ENCODE measurements around the gene ROS1.
"Not testable (repeated sequence)": the region's sequence is repeated elsewhere in the genome, so short reads cannot be mapped to it uniquely, and the experiment has no call there.

Gene ROS1

DNA sequence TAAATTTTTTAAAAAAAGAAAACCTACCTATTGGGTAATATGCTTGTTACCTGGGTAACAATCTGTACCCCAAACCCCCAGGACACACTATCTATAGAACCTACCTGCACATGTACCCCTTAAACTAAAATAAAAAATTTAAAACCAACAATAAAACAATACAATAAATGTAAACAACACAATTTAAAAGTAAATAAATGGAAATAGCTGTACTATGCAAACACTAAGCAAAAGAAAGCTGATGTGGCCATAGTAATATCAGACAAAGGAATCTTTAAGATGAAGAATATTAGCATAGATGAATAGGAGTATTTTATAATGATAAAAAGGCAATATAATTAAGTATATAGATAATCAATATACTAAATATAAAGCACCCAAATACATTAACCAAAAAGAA is 50.3 kb downstream of the ROS1 start:
- DNase-seq = no peak

DNA sequence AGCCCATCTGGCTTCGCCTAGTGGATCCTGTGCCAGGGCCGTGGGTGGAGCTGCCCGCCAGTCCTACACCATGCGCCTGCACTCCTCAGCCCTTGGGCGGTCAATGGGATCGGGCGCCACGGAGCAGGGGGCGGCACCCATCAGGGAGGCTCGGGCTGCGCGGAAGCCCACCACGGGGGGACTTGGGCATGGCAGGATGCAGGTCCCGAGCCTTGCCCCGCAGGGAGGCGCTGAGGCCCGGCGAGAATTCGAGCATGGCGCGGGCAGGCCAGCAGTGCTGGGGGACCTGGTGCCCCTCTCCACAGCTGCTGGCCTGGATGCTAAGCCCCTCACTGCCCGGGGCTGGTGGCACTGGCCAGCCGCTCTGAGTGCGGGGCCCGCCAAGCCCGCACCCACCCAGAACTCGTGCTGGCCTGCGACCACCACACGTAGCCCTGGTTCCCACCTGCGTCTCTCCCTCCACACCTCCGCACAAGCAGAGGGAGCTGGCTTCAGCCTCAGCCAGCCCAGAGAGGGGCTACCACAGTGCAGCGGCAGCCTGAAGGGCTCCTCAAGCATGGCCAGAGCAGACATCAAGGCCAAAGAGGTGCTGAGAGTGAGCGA is 52.4 kb downstream of the ROS1 start:
- no peak for DNase-seq

DNA sequence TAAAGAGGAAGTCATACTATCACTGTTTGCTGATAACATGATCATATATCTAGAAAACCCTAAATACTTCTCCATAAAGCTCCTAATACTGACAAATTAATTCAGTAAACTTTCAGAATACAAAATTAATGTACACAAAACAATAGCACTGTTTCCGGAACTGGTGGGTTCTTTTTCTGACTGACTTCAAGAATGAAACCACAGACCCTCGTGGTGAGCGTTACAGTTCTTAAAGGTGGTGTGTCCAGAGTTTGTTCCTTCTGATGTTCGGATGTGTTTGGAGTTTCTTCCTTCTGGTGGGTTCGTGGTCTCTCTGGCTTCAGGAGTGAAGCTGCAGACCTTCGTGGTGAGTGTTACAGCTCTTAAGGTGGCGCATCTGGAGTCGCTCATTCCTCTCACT is 53.5 kb downstream of the ROS1 start:
- DNase-seq = not testable (repeated sequence)

DNA sequence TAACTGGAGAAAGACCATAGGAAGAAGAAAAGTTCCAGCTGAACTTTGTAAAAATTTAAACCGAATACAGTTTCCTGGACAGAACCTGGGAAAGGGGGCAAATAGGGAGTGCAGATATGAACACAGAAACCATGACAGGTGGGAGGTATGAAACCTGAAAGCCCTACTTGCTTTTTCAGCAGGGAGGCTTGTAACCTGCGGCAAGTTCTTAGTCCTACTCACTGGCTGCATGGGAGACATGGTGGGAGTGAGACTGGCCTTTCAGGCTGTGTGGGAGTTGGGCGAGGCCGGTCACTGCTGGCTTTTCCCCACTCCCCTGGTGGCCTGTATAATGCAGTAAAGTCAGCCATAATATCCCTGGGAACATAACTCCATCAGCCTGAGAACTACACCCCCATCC is 54.2 kb downstream of the ROS1 start:
- no peak for DNase-seq

DNA sequence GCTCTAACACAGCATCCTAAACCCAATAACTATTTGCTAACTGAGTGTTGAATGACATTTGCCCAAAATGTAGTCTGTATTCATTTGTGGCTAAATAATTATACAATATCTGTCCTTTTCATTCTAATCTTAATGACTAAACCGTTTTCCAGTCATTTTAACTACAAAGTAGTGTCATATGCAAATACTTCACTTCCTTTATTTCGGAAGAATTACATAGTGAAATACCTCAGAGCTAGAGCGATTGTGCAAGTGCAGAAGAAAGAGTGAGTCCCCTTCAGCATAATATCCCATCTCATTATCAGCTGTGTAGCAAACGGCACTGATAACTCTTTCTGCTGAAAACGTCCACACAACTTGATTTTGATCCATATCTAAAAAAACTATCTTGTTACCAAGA is 66.2 kb downstream of the ROS1 start:
- peak; percentile 57 for DNase-seq

DNA sequence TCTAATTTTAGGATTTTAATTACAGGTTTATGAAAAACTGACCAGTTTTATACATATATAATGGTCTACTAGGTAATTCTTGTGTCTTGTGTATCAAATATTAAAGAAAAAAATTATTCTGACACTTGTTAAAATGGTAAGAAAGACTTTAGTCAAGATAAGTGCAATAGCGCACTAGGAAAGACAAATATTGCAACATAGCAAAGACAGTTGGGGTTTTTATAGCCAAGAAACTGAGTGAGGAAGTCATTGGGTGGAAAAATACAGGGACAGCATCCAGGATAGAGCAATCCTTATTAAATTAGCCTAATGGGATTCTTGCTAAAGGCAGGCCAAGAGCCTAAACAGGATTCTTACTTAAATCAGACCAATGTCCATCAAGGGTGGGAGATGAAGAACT is 71.1 kb downstream of the ROS1 start:
- DNase-seq = no peak

DNA sequence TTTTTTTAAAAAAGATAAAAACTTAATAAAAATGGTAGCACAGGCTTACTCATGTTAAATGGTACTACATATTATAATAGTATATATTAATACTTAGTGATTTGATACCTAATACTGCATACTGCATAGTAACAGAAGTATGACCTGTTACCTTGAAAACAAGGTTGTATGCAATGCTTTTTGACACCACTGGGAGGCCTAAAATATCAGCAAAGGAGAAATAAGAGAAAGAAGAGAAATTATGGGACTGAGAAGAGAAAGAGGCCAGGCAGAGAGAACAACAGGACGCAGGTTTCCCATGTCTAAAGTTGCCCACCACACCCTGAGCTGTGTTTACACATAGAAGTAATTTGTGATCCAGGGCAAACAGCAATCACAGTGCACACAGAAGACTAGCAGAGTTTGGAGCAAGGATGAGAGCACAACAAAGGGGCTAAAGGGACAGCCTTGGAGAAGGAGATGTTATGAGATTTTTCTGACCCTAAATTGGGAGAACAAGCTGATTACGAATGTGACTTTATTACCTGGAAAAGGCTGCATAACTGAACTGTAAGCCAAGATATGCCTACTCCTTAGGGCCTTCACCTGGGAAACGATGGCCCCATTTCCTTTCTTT is 73.2 kb downstream of the ROS1 start:
- DNase-seq = no peak

DNA sequence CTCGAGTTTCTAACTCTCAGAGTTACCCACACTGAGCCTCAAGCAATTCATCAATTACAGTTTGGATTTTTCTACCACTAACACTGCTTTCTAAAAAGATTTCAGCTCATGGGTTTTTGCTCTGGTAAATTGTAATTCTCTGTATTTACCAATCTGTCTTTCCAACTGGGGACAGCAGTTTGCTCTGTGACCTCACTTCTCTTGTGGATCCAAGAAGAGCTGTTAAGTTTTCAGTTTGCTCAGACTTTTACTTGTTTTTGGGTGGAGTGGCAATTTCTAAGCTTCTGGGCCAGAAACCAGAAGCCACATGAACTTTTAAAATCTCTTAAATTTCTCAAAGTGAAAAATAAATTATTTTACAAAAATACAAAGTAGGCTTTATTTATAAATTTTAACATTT is 74.2 kb downstream of the ROS1 start:
- no peak for DNase-seq

DNA sequence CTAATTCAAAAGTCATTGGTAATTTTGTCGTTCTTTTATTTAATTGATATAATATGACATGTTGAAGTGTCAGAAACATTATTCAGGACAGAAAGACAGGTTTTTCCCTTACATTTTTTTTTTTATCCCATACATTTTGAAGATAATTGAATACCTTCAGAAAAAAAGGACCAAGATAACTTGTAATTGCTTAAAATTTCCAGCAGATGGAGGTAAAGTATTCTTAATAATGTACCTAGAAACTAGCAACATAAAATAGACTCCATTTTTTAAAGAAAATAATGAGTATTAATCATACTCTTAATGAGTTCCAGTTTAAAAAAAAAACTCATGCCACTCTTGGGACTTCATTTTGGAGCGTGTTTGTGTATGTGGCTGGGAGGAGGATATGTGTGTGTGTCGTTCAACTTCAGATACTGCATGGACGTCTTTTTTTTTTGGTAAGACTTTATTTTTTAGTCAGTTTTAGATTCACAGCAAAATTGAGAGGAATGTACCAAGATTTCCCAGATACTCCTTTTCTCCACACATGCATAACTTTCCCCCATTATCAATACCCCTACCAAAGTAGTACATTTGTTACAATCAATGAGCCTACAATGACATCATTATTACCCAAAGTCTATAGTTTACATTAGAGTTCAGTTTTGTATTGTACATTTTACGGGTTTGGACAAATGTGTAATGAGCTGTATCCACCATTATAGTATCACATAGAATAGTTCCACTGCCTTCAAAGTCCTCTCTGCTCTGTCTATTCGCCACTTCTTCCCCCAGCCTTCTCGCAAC is 79.4 kb downstream of the ROS1 start:
- DNase-seq = peak; percentile 37

DNA sequence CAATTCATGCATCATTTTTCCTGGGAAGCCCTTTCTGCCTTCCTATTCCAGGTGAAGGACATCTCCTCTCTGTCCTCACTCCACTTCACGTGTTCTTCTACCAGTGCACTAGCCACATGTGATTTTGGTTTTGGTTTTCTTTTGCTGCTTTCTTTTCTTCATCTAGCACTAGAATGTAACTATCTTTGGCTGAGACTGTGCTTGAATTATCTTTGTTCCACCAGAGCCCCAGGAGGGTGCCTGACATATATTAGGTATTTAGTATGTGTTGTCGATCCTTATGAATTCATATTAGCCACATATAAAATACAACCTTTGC is 80.5 kb downstream of the ROS1 start:
- DNase-seq = no peak

DNA sequence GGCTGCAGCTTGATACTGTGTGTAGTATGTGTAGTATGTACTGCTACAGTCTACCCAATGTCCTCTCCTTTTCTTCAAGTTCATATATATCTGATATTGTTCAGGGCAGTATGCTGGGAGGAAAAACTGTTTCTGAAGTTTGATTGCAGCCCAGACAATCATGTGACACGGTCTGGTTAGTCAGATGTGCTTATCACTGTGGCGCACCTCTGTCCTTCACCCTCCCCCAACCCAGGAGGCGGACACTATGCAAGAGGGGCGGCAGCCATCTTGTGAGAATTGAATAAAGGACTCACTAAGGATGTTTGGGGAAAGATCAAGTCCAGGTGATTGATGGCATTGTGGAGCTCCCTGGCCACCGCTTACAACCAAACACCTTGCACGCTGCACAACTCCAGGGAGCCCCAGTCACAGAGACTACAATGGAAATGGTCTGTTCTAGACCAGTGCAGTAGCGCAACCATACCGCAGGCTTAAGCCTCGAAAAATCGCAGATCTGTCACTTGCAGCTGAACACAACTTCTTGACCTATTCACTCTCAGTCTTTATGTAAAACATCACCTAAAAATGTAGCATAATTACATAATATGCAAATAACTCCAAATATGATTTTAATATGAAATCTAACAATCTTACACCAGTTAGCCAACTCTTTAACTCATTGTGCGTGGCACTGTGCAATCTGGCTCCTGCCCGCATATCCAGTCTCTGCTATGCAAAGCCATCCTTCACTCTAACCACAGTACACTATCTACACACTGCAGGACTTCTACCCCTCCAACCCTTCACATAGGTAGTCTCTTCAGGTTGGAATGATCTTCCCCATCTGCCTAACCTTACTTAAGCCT is 81.1 kb downstream of the ROS1 start:
- no peak for DNase-seq

DNA sequence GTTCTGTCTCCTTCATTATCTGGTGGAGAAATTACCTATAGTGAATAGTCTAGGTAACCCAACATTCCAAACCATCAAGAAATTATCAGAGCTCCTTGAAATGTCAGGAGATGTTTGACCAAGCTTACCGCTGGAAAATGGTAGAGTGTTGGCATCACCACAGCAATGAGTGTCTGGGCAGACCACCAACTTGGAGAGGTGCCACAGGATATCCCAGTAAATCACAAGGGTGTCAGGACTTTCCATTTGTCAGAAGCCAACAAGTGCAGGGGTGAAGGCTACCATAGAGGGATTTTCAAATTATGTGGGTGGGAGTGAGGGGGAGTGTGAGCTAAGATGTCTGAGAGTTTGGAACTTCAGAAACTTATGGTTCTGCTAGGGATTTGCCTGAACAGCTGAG is 87.2 kb downstream of the ROS1 start:
- no peak for DNase-seq

DNA sequence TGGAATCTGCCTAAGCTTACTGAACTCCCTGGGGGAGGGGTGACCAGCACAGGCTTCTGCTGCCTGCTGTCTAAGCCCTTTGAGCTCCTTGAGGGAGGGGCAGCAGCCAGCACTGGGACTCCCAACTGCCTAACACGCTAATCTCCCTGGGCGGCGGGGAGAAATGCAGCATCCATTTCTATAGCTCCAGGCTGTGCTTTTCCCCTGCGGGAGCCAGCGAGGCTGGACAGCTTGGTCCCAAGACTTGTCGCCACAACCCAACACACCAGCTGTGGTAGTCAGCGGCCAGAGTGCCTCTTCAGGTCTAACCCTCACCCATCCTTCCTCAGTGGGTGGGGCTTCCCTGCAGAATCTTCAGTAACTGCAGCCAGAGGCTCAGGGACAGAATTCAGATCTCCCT is 95.8 kb downstream of the ROS1 start:
- DNase-seq = no peak

DNA sequence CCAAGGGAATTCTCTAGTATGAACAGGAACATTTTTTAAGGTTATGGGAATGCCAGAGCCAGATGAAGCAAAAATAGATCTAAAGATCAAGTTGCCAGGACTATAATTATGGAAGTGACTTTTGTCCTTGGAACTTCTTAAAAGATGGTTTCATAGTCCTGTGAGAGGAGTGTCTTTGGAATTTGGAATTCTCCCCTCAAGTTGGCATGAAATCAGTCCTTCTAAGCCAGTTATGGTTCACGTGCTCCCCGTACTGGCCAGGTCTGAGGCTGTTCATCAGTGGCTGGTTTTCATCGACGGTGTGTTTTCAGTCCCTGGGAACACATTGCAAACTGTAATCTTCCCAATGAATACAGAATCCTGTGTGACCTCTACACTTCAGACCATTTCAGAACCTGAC is 97.2 kb downstream of the ROS1 start:
- no peak for DNase-seq

DNA sequence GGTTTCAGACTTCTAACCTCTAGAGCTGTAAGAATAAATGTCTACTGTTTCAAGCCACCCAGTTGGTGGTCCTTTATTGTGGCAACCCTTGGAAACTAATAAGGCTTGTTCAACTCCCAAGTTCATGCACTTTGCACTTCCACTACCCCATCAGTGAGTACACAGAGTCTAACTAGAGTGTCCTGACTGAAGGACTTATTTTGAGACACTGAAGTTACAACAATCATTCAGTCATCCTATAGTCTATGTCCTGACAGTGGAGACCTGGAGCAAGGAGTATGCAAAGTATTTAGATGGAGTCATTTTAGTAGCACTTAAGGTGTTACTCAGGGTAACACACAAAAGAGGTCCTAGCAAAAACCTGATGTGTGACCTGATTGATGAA is 97.7 kb downstream of the ROS1 start:
- no peak for DNase-seq

DNA sequence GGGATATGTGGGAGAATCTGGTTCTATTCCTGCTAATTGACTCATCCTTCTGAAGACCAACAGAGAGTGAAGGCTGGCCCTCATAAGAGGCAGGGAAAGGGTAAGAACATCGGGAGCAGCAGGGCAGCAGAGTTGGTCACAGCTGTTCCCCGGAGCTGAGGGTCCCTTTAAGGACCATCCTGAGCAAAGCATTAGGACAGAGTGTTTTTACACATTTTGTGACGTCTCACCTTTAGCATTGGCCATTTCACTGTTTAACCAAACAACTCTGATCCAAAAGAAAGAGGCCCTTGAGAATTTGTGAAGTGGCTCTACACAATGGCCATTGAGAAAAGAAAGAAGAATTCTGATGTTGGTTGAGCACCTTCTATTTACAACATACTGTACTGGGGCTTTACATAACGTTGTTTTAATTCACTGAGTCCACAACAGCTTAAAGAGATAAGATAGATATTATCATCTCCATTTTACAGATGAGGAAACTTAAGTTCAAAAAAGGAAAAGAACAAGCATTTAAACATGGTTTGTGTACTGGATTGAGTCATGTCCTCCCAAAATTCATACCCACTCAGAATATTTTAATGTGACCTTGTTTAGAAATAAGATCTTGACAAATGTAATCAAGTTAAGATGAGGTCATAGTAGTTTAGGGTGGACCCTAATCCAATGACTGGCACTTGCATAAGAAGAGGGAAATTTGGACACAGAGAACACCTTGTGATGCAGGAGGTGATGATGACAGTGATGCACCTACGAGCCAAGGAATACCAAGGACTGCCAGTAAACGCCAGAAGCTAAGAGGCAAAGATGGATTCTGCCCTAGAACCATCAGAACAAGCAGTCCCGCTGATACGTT is 98.4 kb downstream of the ROS1 start:
- DNase-seq = no peak

DNA sequence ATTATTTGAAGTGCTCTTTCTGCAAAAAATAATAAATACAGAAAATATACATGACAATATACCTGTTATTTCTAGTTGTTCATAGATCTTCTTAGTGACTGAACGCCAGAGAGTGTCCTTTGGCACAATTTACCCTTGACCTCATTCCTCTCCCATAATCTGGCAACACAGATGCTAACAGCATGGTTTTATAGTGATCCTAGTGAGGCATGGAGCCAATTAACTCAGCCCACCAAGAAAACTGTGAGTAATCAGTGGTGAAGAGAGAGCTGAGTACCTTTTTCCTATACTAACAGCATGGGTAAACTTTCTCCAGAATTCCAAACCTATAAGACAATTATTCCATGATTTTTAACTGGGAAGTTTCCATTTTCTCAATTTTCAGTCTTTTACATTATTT is 99.3 kb downstream of the ROS1 start:
- no peak for DNase-seq

DNA sequence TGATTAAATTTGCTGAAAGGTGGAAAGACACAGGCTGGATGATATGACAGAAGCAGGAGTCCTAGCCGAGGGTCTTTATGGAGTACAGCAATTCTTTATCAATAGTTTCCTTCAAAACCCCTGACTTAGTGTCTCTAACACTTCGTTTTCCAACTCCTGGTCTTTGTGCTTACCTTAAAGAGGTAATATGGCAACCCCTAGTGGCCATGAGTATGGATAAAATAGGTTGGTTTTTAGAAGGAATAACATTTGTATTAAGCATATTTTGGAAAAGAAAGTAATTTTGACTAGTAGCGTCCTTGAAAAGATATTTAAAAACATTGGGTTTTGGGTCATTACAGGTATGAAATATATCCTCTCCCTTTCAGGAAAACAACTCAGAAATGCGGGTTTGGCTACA is 108.5 kb downstream of the ROS1 start:
- no peak for DNase-seq

DNA sequence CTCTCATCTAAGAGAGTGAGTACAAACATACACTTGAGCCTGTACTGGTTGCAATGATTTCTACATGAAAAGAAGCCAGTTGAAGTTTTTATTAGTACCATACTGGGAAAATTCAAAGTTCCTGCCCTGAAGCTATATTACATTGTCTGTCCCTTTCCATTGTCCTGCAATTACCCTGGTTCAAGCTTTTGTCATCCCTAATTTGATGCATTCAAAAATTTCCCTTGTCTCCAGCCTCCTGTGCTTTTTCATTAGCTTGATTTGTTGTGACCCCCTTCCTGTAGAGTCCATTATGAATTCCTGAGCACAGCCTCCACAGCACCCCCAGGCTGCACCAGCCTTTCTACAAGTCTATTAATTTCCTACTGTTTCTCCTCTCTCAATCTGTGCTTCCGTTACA is 114.0 kb downstream of the ROS1 start:
- DNase-seq = no peak

DNA sequence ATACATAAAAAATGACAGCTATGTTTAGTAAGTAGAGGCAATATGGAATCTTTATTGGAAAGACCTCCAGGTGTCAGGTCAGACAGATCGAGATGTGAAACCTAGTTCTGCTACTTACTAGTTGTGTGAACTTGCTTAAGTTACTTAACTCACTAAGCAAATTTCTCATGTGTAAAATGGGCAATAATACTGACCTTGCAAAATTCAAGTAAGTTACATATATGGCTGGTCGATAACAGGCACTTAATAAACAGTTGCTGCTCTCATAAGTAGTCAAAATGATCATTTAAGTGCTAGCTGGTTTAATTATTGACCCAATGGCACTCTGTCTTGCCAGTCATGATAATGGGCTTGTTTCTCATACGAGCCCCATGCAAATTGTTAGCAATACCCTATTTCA is 114.4 kb downstream of the ROS1 start:
- no peak for DNase-seq

DNA sequence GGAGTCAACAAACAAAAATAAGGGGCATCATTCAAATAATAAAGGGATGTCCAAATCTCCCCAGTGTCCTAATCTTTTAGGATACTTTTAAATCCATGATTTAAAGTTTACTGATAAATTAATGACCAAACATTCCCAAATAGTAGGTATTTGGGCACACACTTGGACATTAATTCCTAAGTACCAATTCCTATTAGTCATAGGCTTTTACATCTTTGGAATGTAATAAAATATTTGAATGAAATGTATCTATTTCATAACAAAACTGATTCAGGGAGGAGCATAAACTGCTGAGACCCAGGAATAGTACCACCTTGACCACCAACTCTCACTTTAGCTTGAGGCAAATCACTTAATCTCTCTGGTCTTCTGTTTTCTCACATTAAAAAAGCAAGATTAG is 116.1 kb downstream of the ROS1 start:
- no peak for DNase-seq

DNA sequence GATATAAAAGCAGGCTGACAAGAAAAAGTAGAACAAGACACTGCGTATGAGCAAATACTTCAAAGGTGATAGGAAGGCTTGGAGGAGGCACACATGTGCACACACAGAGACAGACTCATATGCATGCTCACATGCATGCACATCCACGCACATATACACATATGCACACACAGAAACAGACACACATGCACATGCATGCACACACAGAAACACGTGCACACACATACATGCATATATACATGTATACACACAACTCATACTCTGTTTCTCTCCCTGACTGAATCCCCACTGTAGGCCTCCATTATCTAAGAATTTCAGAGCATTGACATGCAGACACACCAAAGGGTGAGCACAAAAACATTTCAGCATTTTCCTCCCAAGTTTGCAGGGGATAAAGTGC is 116.7 kb downstream of the ROS1 start:
- DNase-seq = no peak

DNA sequence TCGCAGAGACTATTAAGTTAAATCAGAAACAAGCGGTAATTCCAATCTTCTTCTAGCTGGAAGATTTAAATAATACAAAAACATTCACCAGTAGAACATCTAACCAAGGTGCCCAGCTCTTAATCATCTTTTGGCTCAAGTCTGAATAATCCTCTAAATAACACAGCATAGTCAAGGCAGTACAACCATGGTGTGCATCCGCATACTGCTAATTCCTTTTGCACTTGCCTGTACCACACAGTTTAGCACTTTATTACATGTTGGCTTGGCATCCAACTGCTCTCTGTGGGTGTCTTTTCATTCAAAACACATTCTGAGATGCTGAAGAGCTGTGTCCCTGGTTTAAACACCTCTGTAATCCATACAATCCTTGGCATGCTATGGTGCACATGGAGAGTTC is 118.1 kb downstream of the ROS1 start:
- no peak for DNase-seq

All from inflammatory macrophage treated with lipopolysaccharide for 4 hours (primary cell).